Measurements from ENCODE around the gene CDH22.

CDH22 gene

DNA sequence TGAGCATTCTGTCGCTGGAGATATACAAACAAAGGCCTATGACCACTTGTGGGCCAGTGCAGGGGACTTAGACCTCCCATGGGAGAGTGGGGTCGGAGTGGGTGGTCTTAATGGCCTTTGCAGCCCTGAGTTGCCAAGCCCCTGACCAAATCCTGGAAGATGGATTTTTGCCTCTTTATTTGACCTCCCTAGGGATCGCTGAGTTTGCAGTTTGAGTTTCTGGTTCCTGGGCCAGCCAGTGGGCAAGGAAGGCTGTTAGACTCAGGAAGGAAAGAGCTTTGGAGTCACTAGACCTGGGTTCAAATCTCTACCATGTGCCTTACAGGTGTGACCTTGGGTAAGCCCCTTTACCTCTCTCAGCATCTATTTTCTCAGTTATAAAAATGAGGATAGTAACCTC lies 96.0 kb downstream of the CDH22 start:
- no peak for DNase-seq

DNA sequence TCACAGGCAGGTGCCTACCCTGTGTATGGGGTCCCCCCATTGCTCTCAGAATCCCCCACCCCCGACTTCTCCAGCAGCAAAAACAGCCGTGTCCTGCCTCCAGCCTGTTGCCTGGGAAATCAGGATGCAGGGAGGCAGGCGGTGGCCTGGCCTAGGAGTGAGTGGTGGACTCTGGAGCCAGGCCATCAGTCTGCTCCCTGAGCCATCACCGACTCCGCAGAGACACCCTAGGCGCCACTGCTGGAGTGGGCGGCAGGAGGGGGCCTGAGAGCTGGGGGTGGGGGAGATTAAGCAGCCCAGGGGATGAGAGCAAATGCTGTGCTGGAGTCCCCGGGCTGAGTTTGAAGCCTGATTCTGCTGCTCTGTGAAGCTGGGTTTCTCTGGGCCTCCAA lies 97.0 kb downstream of the CDH22 start:
- DNase-seq, result no peak

DNA sequence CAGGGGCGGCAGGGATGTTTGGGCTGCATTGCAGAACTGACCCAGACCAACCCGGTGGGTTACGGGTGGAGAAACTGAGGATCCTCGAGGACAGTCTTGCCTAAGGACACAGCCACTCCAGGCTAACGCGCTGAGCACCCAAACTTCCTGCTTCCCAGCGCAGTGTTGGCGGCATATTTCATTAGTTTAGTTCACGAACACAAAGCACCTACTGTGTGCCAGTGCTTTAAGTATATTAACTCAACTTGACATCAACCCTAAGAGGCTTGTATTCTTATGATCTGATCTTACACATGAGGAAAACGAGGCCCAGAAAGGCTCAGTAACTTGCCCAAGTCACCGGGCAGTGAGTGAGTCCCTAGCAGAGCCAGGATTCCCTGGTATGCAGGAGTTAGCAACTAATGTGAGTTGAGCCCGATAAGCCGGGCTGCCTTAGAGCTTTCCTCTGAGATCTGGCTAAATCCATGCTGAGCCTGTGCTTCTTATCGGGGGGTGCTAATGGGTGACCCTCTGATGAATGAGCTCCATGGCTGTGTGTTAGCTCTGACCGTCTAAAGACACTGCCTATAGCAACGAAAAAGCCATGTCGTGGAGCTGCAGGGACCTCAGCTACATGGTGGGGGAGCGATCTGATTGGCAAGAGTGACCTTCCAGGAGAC lies 97.5 kb downstream of the CDH22 start:
- DNase-seq, result no peak

DNA sequence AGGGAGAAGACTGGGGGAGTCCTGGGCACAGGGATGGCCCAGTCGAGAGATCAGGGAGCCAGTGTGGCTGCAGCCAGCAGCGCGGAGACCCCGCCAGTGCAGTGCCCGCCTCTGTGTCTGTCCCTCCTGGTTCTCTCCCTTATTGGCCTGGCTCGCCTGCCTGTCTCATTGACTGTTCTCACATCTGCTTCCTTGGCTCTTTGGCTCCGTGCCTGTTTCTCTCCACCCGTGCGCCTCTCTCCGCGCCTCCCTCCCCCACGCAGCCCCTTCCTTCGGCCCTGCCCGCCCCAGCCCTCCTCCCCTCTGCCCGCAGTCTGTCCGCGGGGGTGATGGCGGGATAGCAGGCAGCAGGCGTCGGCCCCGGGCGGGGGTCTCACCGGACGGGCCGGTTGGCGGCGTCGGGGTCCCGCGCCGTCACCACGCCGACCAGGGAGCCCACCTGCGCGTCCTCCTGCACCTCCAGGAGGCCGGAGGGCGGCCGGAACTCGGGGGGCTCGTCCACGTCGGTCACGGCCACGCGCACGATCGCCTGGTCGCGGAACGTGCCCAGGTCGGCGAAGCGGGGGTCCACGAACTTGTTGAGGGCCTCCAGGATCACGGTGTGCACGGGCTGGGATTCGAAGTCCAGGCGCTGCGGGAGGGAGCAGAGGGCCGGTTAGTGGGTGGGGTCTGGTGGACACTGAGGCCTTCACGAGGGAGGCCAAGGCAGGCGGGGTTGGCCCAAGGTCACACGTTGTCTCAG lies 98.2 kb downstream of the CDH22 start:
- no peak for DNase-seq

DNA sequence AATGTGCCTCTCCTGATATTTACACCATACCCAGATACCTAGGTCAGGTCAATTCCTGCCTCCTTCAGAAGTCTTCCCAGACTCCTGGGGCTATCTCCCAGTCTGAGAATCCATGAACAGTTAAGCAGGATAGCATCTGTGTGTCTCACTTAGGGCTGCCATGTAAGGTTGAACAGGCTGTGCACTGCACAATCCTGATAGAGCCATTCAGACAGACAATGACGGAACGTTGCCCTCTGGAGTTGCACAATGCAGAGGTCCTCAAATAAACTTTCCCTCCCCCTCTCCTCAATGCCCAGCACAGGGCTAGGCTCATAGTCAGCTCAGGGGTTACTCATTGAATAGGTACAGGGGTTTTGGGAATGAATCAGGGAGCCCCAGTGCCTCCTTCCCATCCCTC lies 100.5 kb downstream of the CDH22 start:
- DNase-seq, result no peak

DNA sequence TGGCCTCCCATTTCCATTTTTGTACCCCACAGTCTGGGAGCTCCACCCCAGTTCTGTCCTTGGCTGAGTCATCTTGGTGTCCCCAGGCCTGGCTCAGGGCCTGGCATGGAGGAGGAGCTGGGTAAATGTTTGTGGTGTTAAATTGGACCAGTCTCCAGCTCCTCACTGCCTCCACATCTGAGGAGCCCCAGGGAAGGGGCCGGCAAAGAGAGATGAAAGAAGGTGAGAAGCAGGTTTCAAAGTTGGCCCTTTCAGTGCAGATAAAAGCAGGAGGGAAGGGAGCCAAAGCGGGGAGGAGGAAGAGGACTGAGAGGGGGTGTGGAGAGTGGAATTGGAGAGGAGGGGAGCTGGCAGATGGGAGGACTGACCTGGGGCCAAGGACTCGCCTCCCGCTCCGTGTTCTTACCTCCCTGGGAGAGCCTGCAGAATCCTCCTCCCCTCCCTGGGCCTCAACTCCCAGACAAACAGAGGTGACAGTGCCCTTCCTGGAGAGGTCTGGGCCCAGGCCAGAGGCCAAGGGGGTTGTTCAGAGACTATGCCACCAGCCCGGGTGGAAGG lies 101.2 kb downstream of the CDH22 start:
- no peak for DNase-seq

DNA sequence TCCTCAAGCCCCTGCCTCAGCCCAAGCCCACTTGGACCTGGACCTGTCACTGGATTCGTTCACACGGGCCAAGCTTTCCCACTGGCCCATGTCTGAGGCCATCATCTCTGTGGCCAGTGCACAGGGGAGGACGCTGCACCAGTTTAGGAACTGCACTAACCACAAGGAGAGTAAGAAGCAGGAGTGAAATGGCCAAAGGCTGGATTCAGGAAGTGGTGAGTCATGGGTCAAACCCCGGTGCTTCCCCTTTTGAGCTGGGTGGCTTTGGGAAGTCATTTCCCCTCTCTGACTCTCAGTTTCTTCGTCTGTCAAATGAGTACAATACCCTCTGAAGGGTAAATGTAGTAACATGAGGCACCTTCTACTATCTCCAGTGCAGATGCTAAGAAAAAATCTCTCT lies 102.3 kb downstream of the CDH22 start:
- DNase-seq, result no peak

DNA sequence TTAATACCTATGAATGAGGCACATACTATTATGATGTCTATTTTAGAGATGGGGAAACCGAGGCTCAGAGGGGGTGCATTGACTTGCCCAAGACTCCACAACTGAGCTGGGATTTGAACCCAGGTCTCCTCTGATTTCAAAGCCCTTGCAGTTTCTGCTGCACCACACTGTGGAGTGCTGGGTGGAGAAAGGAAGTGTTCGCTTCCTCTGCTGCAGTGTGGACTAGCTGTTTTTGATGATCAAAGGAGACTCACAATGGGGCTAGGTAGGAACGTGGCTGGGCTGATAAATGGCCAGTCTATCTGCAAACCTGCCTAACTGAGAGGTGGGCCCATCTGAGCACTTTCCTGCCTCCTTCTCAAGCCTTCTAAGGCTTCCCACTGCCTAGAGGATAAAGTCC lies 102.9 kb downstream of the CDH22 start:
- DNase-seq, result no peak

DNA sequence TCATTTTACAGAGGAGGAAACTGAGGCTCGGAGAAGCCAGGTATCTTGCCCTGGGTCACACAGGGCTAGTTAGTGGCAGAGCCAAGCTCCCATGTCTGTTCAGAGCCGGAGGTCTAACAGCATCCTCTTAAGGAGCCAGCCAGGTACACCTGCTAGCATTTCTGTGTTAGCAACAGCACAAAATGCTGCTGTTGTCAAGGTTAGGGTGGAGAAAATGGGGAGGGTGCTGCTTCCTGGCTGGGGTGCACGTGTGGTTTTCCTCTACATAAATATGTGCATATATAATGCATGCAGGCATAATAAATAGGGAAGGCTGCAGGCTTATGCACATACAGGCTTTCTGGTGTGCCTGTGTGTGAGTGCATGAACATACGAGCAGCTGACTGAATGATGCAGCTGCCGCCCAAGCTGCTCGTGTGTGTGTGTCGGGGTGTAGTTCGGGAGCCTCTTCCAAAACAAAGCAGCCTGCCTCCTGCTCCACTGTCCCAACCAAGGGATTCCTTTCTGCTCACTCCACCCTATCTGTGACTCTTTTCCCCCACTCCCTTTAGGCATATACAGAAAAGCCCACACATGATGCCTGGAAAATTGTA lies 103.6 kb downstream of the CDH22 start:
- no peak for DNase-seq

DNA sequence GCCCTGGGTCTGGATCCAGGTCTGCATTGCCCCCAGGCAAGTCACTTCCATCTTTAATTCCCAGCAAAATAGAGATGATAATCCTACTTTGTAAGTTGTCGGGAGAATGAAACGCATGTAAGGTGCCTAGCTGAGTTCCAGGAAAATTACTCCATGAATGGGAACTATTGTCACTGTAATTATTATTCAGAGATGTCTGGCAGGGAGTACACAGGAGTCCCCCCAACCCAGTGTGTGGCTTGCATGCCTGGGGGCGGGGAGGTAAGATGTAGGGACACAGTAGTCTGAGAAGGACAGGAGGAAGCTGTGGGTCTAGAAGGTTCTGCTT lies 104.8 kb downstream of the CDH22 start:
- DNase-seq, result no peak

DNA sequence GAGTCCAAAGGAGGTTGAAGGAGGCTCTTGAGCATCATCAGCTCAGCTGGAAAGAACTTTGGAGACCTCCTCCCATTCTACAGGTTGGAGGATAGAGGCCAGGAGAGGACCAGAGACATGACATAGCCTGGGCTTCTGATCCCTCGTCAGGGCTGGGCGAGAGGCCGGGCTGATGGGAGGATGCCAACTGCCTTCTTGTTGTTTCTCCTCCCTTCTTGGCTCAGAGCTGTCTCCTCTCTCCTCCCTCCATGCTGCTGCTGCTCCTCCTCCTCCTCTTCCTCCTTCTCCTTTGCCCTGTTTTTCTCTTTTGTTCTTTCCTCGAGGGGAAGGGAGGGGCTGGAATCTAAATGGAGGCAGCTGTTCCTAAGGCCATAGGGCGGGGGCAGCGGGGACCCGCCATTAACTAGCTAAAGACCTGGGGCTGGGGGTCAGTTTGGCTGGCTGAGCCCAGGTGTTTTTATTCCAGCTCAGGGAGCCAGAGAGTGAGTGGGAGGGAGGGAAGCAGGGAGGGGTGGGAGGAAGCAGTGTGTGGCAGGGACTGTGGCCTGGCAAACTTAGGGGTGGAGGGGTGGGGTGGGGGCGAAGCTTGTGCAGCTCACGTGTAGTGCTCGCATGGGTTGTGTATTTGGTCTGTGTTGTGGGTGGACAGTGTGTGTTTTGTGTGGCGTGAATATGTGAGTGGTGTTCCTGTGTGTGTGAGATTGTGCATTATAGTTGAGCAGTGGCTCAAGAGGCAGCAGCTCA lies 105.4 kb downstream of the CDH22 start:
- no peak for DNase-seq

DNA sequence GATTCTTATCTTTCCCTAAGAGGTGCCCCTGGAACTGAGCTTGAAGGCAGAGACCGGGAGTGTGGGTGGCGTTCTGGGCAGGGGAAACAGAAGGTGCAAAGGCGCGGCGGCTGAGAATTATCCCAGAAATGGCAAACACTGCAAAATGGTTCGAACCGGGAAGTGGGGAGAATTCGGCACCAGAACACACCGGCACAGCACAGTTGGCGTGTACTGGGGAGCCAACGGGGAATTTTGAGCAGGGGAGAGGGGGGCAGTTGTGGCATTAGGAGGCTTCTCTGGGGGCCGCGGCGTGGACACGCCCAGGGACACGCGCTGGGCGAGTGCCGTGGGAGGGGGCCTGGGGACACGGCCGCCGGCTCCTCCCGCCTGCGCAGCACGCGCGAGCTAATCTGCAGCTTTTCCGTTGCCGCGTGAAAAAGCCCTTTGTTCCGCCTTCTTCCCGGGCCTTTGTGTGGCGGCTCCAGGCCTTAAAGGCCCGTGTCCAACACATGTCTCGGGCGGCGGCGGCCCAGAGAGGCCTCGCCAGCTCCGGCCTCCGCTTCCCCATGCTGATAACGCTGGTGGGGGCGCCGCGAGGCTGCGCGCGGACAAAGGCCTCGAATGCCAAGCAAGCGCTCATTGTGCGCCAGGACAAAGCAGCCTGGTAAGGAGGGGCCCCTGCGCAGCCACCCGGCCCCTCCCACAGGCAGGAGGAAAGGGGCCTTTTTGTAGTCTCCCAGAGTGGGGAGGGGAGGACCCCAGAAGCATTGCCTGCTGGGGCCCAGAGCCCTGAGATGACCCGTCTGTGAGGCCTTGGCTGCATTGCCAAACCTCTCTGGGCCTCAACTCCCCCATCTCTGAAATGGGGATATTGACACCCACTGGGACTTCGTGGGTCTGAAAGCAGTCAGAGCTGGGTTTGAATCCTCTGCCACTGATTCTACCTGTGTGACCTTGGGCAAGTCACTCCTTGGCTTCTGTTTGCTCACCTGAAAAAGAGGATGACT lies 107.4 kb downstream of the CDH22 start:
- no peak for DNase-seq

DNA sequence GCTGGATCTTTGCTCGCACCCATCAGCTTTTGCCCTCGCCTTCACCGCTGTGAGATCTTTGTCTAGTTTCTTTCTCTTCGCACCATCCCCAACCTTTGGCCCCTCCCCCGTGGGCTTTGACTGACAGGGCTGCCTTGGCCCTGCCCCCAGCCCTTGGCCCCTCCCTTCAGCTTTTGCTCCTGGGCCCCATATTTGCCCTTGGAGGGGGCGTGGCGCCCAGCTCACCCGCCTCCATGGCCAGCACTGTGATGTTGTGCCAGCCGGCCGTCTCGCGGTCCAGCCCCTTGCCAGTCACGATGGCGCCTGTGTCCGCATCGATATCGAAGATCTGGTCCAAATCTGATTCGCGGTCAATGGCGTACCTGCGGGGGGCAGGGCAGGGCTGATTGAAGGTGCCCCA lies 109.1 kb downstream of the CDH22 start:
- DNase-seq, result no peak

DNA sequence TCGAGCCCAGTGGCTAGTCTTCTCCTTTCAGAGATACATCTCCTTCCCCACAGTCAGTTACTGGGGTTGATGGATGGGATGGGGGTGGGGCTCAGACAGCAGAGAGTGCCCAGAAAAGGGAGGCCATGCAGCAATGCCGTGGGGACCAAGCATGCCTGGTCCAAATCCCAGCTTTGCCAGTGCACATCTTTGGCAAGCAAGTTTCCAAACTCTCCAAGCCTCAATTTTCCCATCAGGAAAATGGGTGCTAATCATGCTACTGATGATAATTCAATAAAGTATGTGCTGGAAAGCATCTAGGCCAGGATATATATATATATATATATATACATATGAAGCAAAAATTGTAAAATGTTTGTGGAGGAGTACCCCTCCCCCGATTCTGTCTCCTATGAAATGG lies 111.3 kb downstream of the CDH22 start:
- no peak for DNase-seq

DNA sequence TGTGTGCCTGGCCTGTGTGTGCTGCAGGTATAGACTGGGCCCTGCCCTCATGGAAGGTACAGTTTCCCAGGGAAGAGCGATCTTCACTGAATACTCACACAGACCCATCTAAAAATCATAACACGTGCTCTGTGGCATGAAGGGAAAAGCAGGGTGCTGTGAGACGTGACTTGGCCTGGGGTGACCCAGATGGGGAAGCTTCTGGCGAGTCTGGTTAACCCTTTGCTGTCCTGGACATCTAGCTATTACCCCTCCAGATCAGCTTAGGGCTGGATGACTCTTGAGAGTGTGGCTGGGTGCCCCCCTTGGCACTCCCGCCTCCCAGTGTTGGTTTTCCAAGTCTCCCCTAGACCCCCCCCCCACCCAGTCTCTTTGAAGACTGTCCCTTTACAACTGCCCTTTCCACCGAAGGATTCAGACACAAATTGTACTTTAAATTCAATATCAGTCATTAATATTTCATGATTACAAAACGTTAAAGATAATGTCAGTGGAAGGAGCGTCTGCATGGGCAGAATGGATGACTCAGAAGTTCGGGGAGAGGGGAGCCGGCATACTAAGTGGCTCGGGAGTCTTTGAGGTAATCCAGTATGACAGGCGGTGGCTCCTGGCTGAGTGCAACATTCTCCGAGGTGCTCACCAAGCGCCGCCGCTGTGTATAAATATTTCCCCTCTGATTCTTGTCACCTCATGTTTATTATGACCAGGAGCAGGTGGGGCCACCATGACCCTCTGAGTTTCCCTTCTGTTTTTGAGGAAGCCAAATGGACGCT lies 112.8 kb downstream of the CDH22 start:
- DNase-seq, result no peak

DNA sequence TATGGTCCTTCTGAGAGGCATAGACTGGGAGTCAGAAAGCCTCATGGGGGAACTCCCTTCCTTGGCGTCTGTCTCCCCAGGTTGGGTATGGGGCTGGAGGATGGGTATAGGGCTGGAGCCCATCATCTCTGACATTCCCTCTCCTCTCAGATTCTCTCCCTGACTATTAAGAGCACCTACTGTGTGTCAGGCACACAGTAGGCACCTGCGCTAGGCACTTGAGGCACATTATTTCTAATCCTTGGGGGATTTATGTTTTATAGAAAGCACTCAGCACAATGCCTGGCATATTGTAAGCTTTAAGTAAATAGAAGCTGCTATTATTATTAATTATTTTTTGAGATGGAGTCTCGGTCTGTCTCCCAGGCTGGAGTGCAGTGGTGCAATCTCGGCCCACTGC lies 113.9 kb downstream of the CDH22 start:
- no peak for DNase-seq

DNA sequence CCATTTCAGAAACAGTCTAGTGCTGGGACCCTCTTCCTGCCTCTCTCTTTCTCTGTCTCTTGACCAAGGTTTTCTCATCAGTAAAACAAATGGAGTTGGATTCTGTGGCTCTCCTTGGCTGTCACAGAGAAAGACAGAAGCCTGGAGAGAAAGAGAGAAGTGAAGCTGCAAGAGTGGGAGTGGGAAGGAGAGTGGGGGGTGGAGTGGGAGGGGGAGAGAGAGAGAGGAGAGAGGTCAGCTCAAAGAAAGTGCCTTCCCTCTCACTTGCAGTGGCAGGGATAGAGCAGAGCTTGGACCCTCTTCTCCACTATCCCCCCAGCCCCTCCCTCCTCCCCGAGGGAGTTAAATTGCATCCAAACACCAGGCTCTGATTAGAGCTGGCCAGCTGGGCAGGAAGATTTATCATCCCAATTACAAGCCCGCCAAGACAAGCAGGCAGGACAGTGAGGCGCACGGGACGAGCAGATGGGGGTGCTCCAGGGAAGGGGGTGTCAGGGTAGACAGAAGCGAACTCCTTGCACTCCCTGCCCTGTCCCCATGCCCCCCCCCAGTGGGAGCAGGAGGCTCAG lies 115.8 kb downstream of the CDH22 start:
- DNase-seq, result no peak

DNA sequence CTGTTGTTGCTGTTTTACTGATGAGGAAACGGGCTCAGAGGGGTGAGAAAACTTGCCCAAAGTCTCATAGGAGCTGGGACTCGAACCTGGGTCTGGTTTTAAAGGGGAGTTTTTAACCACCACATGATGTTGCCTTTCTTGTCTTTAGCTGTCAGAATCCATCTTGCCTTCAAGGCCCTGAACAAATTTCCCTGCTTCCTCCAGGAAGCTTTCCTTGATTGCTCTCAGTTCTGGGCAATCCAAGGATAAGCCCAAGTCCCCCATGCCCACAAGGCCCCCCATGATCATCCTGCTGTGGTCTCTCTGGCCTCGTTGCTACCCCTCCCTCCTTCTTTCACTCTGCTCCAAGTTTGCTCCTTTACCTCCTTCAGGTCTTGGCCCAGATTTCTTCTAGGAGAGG lies 116.7 kb downstream of the CDH22 start:
- no peak for DNase-seq

DNA sequence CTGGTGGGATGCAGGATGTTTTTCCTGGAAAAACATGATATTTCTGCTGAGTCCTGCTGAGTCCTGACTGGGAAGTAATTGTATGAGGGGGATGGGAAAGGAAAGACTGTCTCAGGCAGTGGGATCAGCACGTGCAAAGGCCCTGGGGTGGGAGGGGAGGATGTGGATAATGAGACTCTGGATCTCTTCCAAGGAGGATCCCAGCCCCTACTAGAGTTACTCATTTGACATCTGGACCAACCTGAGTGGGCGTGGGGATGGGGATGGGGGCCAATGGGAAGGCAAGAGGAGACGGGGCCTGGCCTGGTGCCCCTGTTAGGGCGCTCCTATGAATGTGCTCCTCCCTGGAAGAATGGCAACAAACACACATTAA lies 117.1 kb downstream of the CDH22 start:
- no peak for DNase-seq

DNA sequence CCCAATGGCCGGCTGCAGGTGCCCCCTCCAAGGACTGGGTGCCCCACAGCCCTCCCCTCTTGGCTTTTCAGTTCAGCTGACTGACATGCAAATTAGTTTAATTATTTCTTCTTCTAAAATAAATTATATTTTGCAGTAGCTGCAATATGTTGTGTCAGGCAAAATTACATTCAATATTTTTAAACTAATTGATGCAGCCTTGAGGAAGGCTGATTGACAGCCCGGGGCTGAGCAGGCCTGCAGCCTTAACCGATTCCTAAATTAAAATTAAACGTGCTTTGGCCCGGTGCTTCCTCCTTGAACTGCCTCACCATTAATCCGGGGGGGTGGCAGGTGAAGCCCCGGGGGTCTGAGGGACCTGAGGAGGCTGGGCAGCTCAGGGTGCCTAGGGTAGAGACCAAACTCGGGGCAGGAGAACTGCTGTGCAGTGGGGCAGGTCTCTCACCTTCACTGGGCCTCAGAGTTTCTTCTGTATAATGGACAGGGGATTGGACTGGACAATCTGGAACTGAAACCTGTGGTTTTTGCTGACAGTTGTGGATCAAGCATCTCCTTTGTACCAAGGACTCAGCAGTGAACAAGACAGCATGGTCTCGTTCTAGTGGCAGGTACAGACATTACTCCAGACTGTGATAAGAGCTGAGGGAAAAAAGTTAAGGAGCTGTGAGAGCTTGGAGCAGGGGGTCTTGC lies 117.7 kb downstream of the CDH22 start:
- no peak for DNase-seq

Measured in activated CD4-positive, CD25-positive, alpha-beta regulatory T cell treated with anti-CD3 and anti-CD28 coated beads, Interleukin-2, amount 50 U/mL, for 72 hours (primary cell).